Measurements from ENCODE around the gene CYYR1. TPM values are rescaled to one million over a fixed set of nuclear protein-coding genes. Genes with fewer than 3 reads are reported as not detected.

Gene CYYR1
- total RNA-seq, 1 experiment from 2014 or later: 13.6 TPM

GRCh38 chr21:26448751-26449150 is 124.3 kb downstream of the CYYR1 start:
- Histone ChIP-seq H3K23ac (ENCODE audit: insufficient read length, low read depth, low read length) (no peak overlapping the region), H2AFZ (ENCODE audit: low read length) (no peak overlapping the region), H3K4me1 (ENCODE audit: insufficient read depth, low read length) (peaks cover 4% of the 10 kb centered on the region; the same call in 1 of the 2 replicates), H4K91ac (ENCODE audit: insufficient read length, low read depth, low read length) (no peak overlapping the region), H2BK5ac (ENCODE audit: insufficient read length, low read length) (no peak overlapping the region), H3K18ac (ENCODE audit: insufficient read length, low read depth, low read length) (no peak overlapping the region), H3K79me1 (ENCODE audit: insufficient read depth, low read depth, low read length, poor library complexity, severe bottlenecking) (no peaks in the 10 kb centered on the region), H3K4me2 (ENCODE audit: insufficient read depth, insufficient read length, low read length) (no peak overlapping the region), H2BK120ac (ENCODE audit: low read depth, low read length, poor library complexity, severe bottlenecking) (no peak overlapping the region), H3K9me3 (ENCODE audit: control insufficient read depth, low read depth, low read length) (no peaks in the 10 kb centered on the region), H3K56ac (ENCODE audit: insufficient read length, low read depth, low read length) (no peak overlapping the region), H3K14ac (ENCODE audit: insufficient read depth, low read length) (no peak overlapping the region), H3K27ac (ENCODE audit: insufficient read length, low read depth, low read length) (no peak overlapping the region), H3K4ac (ENCODE audit: low read depth, low read length) (no peak overlapping the region), H2BK15ac (ENCODE audit: low read depth, low read length) (no peak overlapping the region), H2AK5ac (ENCODE audit: insufficient read length, low read length) (no peak overlapping the region), H4K8ac (replicated peaks; ENCODE audit: insufficient read length, low read depth, low read length) (no peak overlapping the region), H3K27me3 (ENCODE audit: insufficient read depth, low read length) (no peaks in the 10 kb centered on the region), H3T11ph (ENCODE audit: low read length) (no peak overlapping the region), H4K20me1 (ENCODE audit: control insufficient read depth, insufficient read depth, insufficient read length) (no peaks in the 10 kb centered on the region), H3K23me2 (ENCODE audit: insufficient read length, low read depth, low read length, poor library complexity, severe bottlenecking) (no peaks in the 10 kb centered on the region), H4K5ac (ENCODE audit: insufficient read length, low read depth, low read length) (no peak overlapping the region), H2BK12ac (ENCODE audit: insufficient read length, low read depth, low read length) (no peak overlapping the region), H2BK20ac (ENCODE audit: low read depth, low read length, poor library complexity, severe bottlenecking) (no peak overlapping the region), H3K9ac (ENCODE audit: extremely low read depth, insufficient read length, low read length) (no peak overlapping the region), H3K79me2 (ENCODE audit: insufficient read depth, low read length) (no peaks in the 10 kb centered on the region)
- no peak overlapping the region for H3K4me3 Mint-ChIP-seq
- H3K27me3 Mint-ChIP-seq (ENCODE audit: low read depth): peaks cover 1% of the 10 kb centered on the region; the same call in 1 of the 2 replicates
- no peak overlapping the region for H3K27ac Mint-ChIP-seq
- peaks cover 0 to 4% of the 10 kb centered on the region in 2 experiments; a peak in 2 of 4 replicates for H3K4me1 Mint-ChIP-seq
- H3K36me3 Mint-ChIP-seq (ENCODE audit: insufficient read depth in 1 of 3, low read depth in 3 of 3): no peaks in the 10 kb centered on the region
- no peak for TF ChIP-seq CTCF (conservative IDR thresholded peaks at IDR 0.05)
- no peak for DNase-seq
- 100% methylated on average over 1 of the region's 4 CpGs for WGBS (ENCODE audit: extremely low coverage, insufficient read length, low lambda C conversion rate)
- no peaks in the 10 kb centered on the region for H3K9me3 Mint-ChIP-seq
